SK-N-MC (cell line): Measurements from ENCODE around the gene TPSG1.

ENCODE experiments used
- EZH2 ChIP-seq: fragments of 200-600 bp; sonication (generic); IDR thresholded peaks from one replicate; pipeline ENCODE4 v1.6.1; 2017; ENCODE audit warnings: antibody characterized with exemption
- POLR2AphosphoS5 ChIP-seq: IDR thresholded peaks from 2 replicates; pipeline ENCODE4 v1.6.1; 2012; ENCODE audit warnings: mild to moderate bottlenecking, low read depth, low read length, borderline replicate concordance

DNA sequence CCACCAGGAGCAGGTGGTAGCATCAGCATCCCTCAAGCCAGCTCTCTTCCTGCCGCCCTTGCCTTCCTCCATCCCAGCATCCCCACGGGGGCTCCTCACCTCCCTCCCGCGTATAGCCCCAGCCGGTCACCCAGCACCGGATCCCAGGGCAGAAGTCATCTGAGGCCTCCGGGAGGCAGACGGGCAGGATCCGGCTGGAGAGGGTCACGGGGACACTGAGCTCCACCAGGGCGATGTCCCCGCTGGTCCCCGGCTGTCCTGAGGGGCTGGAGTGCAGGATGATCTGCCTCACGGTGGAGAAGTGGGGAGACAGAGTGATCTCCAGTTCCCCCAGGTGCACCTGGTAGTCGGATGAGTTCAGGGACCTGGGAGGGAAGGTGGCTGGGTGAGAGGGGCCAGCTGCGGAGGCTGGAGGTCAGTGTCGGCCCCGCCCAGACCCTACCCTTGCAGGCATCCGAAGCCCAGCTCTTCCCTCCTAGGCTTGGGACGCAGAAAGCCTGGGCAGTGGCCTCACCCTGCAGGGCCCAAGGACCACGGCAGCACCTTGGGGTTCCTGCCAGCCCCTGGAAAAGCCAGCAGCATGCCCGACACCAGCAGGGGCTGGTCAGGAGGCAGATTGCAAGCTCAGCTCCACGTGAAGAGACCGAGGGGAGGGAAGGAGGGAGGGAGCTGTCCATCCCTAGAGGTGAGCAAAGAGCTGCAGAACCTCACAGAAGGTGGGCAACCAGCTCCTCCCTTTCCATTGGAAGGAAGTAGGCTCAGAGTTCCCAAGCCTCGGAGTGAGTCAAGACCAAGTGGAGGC is 2.3 kb downstream of the TPSG1 start:
- TF ChIP-seq EZH2 (no peak), POLR2AphosphoS5 (no peak)
